GM19324 (cell line): ENCODE data around the gene TWSG1.
"Not testable (repeated sequence)": the region's sequence is repeated elsewhere in the genome, so short reads cannot be mapped to it uniquely, and the experiment has no call there.

Experiments
- ATAC-seq: cut with Tn5 transposase; IDR thresholded peaks from one replicate; pipeline ENCODE4 v1.9.1; 2021; ENCODE audit warnings: mild to moderate bottlenecking, moderate library complexity; ENCODE audit not compliant: unreplicated experiment, low FRiP score

TWSG1 gene

GRCh38 chr18:9421901-9422327, 87.3 kb downstream of the TWSG1 start:
- ATAC-seq, result no peak

GRCh38 chr18:9422816-9423519, 88.4 kb downstream of the TWSG1 start:
- ATAC-seq, result no peak

DNA sequence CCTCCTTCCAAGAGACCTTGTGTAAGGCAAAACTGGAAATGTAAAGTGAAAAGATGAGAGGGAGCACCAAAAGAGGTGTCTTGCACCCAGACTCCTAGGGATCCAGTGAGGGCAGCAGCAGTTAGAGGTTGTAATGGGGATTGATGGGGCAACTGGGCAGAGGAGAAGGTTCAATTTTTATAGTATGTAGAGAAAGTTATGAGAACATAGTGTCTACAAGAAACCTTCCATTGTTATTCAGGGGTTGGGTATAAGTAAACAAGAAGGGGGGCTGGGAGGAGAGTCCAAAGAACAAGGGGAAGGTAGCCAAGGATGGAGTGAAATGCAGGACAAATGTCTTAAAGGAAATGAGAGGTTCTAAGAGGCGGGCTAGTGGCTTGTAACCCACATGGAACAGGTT, 89.1 kb downstream of the TWSG1 start:
- not testable (repeated sequence) for ATAC-seq

DNA sequence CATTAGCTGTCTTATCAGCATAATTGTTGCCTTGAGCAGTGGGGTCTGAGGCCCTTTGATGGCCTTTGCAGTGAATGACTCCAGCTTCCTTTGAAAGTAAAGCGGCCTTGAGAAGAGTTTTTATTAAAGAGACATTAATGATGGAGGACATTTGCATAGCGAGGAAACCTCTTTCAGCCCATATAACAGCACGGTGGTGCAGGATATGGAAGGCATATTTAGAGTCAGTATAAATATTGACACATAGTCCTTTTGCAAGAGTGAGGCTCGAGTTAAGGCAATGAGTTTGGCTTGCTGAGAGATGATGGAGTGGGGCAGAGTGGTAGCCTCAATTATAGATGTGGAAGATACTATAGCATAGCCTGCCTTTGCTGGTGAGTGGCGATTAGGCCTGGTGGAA, 89.7 kb downstream of the TWSG1 start:
- ATAC-seq, result not testable (repeated sequence)

GRCh38 chr18:9426753-9427152, 92.2 kb downstream of the TWSG1 start:
- ATAC-seq, result no peak

- ATAC-seq, result no peak
These were observed 93.7 kb downstream of the TWSG1 start for GRCh38 chr18:9428301-9428706.

- no peak for ATAC-seq
These were observed 94.5 kb downstream of the TWSG1 start for GRCh38 chr18:9428862-9429661.

- no peak for ATAC-seq
These were observed 95.1 kb downstream of the TWSG1 start for GRCh38 chr18:9429662-9429993.

GRCh38 chr18:9430315-9430714, 95.7 kb downstream of the TWSG1 start:
- not testable (repeated sequence) for ATAC-seq

- no peak for ATAC-seq
These were observed 96.7 kb downstream of the TWSG1 start for GRCh38 chr18:9431296-9431695.

- ATAC-seq, result not testable (repeated sequence)
These were observed 98.5 kb downstream of the TWSG1 start for GRCh38 chr18:9433122-9433521.

- ATAC-seq, result no peak
These were observed 99.1 kb downstream of the TWSG1 start for GRCh38 chr18:9433671-9434121.

DNA sequence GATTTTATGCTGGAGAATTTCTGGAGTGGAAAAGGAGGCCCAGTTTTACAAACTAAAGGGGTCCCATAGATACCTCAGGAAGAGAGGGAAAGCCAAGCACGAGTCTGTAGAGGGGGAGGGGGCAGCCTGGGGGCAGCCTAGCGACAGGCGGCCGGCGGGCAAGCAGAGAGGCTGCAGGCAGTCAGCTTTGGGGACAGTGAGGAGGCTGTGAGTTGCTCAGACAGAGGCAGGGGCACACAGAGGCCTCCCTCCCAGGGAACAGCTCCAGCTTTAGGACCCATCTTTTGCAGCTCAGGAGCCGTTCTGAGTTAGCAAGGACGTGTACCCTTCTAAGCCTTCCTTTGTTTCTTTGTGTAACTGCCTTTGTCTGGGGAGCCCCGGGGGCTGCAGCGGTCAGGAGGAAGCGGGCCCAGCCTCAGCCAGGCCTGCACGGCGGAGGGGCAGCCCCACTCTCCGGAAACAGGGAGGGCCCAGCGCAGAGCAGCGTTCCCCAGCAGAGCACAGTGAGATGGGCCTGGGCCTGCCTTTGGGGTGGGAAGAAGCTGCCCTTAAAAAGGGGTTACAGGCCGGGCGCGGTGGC, 99.6 kb downstream of the TWSG1 start:
- no peak for ATAC-seq

DNA sequence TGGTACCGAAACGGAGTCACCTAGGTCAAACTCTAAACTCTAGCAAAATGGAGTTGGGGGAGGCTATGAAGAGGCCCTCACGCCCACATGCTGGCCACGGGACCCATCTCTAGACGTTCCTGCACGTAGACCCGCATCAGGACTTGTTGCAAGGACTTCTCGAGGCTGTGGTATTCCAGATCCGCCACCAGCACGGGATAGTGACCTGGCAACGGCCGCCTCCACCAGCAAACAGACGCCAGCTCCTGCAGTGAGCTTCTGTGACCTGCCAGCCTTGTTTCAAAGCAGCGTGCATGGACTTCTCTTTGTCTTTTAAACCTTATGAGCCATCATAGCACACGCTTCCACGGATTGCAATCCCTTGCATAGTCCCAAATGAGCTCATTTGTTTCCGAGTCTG, 100.5 kb downstream of the TWSG1 start:
- ATAC-seq, result no peak

- no peak for ATAC-seq
These were observed 101.8 kb downstream of the TWSG1 start for GRCh38 chr18:9436206-9436929.

- no peak for ATAC-seq
These were observed 102.5 kb downstream of the TWSG1 start for GRCh38 chr18:9437021-9437437.

- ATAC-seq, result no peak
These were observed 103.1 kb downstream of the TWSG1 start for GRCh38 chr18:9437672-9438071.

DNA sequence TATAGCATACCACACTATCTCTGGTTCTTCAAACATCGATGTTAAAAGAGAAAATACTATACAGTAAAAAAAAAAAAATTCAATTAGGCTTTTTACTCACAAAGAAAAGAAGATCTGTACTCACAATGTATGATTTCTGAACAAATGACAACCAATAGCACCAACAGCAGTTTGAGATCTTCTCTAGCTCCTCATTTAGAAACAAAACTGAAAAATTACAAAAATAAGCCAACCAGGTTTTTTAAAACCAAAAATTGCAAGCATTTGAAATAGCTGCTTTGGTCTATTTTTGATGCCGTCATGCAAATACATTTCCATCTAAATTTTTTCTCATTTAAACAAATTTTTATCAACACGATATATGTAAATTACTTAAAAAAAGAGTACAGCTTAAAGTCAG, 106.5 kb downstream of the TWSG1 start:
- no peak for ATAC-seq

GRCh38 chr18:9444549-9444948, 110.0 kb downstream of the TWSG1 start:
- ATAC-seq, result no peak

GRCh38 chr18:9446839-9447238, 112.3 kb downstream of the TWSG1 start:
- ATAC-seq, result no peak

- no peak for ATAC-seq
These were observed 112.8 kb downstream of the TWSG1 start for GRCh38 chr18:9447334-9447733.
